NT2/D1 (cell line): ENCODE measurements around the gene ESD.

Source experiments
- SUZ12 ChIP-seq: IDR thresholded peaks from 2 replicates; pipeline ENCODE4 v1.6.1; 2011; ENCODE audit not compliant: insufficient read length, insufficient read depth; ENCODE audit errors: extremely low read depth
- ZNF274 ChIP-seq: IDR thresholded peaks from 2 replicates; pipeline ENCODE4 v1.6.1; 2011; ENCODE audit warnings: mild to moderate bottlenecking, low read depth, low read length

DNA sequence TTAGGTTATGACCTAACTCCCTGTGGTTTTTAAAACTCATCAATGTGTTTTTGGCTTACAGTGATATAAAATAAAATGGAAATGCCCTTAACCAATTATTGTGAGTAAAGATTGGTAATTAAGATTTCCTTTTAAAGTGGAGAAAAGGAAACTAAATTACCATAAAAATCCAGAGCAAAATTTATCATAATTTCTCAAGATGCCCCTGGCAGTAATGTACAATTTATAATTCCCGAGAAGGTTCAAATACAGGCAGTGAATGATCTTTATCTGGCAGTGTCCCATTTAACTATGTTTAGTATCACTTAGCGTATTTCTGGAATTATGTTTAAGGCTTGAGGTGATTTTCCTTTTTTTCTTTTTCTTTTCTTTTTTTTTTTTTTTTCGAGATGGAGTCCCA, 61.5 kb downstream of the ESD start:
- TF ChIP-seq ZNF274: no peak
- TF ChIP-seq SUZ12: no peak
